Measurements from ENCODE around the gene SLC1A1. TPM values are rescaled to one million over a fixed set of nuclear protein-coding genes. Genes with fewer than 3 reads are reported as not detected.
"Not testable (repeated sequence)": the region's sequence is repeated elsewhere in the genome, so short reads cannot be mapped to it uniquely, and the experiment has no call there.

The SLC1A1 gene
- total RNA-seq, 1 experiment from 2014 or later, result not detected

GRCh38 chr9:4544714-4545113 is 54.4 kb downstream of the SLC1A1 start:
- H3K4me1 ChIP-seq, result not testable (repeated sequence)

GRCh38 chr9:4547016-4547415 is 56.7 kb downstream of the SLC1A1 start:
- H3K27ac ChIP-seq, result no peak overlapping the region
- 0 out of 2 replicates have a peak, but pooled peaks cover 3% of the 10 kb centered on the region for H3K4me1 ChIP-seq
- no peak overlapping the region for H3K4me3 ChIP-seq
- no peaks in the 10 kb centered on the region for H3K36me3 ChIP-seq
- H3K9me3 ChIP-seq (replicated peaks), result no peaks in the 10 kb centered on the region
- H3K27me3 ChIP-seq, result no peaks in the 10 kb centered on the region
- peak in 1 of 2 experiments; percentile 4 for DNase-seq

More at GRCh38 chr9:4544714-4545113, 54.4 kb downstream of the SLC1A1 start:
- not testable (repeated sequence) for DNase-seq; H3K4me3 ChIP-seq; H3K36me3 ChIP-seq; H3K27ac ChIP-seq; H3K9me3 ChIP-seq (replicated peaks); H3K27me3 ChIP-seq

GRCh38 chr9:4548811-4549725 is 58.8 kb downstream of the SLC1A1 start:
- peak in 1 of 2 experiments; percentile 12 for DNase-seq
- no peaks in the 10 kb centered on the region for H3K4me1 ChIP-seq
- no peaks in the 10 kb centered on the region for H3K9me3 ChIP-seq (replicated peaks)
- no peak overlapping the region for H3K27ac ChIP-seq
- no peaks in the 10 kb centered on the region for H3K27me3 ChIP-seq
- no peak overlapping the region for H3K4me3 ChIP-seq
- H3K36me3 ChIP-seq, result no peaks in the 10 kb centered on the region

GRCh38 chr9:4549751-4550295 is 59.6 kb downstream of the SLC1A1 start:
- H3K27me3 ChIP-seq, result no peaks in the 10 kb centered on the region
- H3K9me3 ChIP-seq (replicated peaks), result no peaks in the 10 kb centered on the region
- H3K4me1 ChIP-seq, result no peaks in the 10 kb centered on the region
- H3K36me3 ChIP-seq, result no peaks in the 10 kb centered on the region
- no peak overlapping the region for H3K27ac ChIP-seq
- no peak for DNase-seq
- no peak overlapping the region for H3K4me3 ChIP-seq

GRCh38 chr9:4550777-4551484 is 60.7 kb downstream of the SLC1A1 start:
- no peak overlapping the region for H3K27ac ChIP-seq
- no peak for DNase-seq
- no peaks in the 10 kb centered on the region for H3K4me1 ChIP-seq
- H3K27me3 ChIP-seq, result no peaks in the 10 kb centered on the region
- H3K9me3 ChIP-seq (replicated peaks), result no peaks in the 10 kb centered on the region
- no peaks in the 10 kb centered on the region for H3K36me3 ChIP-seq
- H3K4me3 ChIP-seq, result no peak overlapping the region

- Histone ChIP-seq H3K27ac (no peak overlapping the region), H3K4me3 (no peak overlapping the region), H3K36me3 (no peaks in the 10 kb centered on the region), H3K27me3 (no peaks in the 10 kb centered on the region), H3K4me1 (no peaks in the 10 kb centered on the region), H3K9me3 (replicated peaks) (no peaks in the 10 kb centered on the region)
- no peak for DNase-seq
Observed at GRCh38 chr9:4553951-4554381, 63.7 kb downstream of the SLC1A1 start.

GRCh38 chr9:4555236-4555635 is 65.0 kb downstream of the SLC1A1 start:
- no peak overlapping the region for H3K4me3 ChIP-seq
- no peaks in the 10 kb centered on the region for H3K9me3 ChIP-seq (replicated peaks)
- H3K4me1 ChIP-seq, result no peaks in the 10 kb centered on the region
- H3K27ac ChIP-seq, result no peak overlapping the region
- H3K27me3 ChIP-seq, result no peaks in the 10 kb centered on the region
- DNase-seq, result peak in 1 of 2 experiments; percentile 11
- no peaks in the 10 kb centered on the region for H3K36me3 ChIP-seq

- Histone ChIP-seq H3K4me1 (no peaks in the 10 kb centered on the region), H3K27me3 (no peaks in the 10 kb centered on the region), H3K36me3 (no peaks in the 10 kb centered on the region), H3K4me3 (no peak overlapping the region), H3K27ac (no peak overlapping the region), H3K9me3 (replicated peaks) (no peaks in the 10 kb centered on the region)
- no peak for DNase-seq
Observed at GRCh38 chr9:4558371-4558998, 68.2 kb downstream of the SLC1A1 start.

- H3K4me3 ChIP-seq, result no peak overlapping the region
- H3K9me3 ChIP-seq (replicated peaks), result no peaks in the 10 kb centered on the region
- H3K27me3 ChIP-seq, result no peaks in the 10 kb centered on the region
- no peak for DNase-seq
- no peaks in the 10 kb centered on the region for H3K4me1 ChIP-seq
- no peak overlapping the region for H3K27ac ChIP-seq
- H3K36me3 ChIP-seq, result no peaks in the 10 kb centered on the region
Observed at GRCh38 chr9:4559261-4560182, 69.3 kb downstream of the SLC1A1 start.

GRCh38 chr9:4563105-4563504 is 72.8 kb downstream of the SLC1A1 start:
- no peaks in the 10 kb centered on the region for H3K9me3 ChIP-seq (replicated peaks)
- DNase-seq, result no peak
- H3K36me3 ChIP-seq, result no peaks in the 10 kb centered on the region
- no peaks in the 10 kb centered on the region for H3K4me1 ChIP-seq
- H3K27ac ChIP-seq, result no peak overlapping the region
- H3K4me3 ChIP-seq, result no peak overlapping the region
- H3K27me3 ChIP-seq, result no peaks in the 10 kb centered on the region

GRCh38 chr9:4566806-4567205 is 76.5 kb downstream of the SLC1A1 start:
- Histone ChIP-seq H3K4me3 (no peak overlapping the region), H3K9me3 (replicated peaks) (no peaks in the 10 kb centered on the region), H3K36me3 (no peaks in the 10 kb centered on the region), H3K27ac (no peak overlapping the region), H3K4me1 (no peaks in the 10 kb centered on the region), H3K27me3 (no peaks in the 10 kb centered on the region)
- DNase-seq, result no peak

GRCh38 chr9:4567601-4568000 is 77.3 kb downstream of the SLC1A1 start:
- Histone ChIP-seq H3K4me3 (no peak overlapping the region), H3K9me3 (replicated peaks) (no peaks in the 10 kb centered on the region), H3K36me3 (no peaks in the 10 kb centered on the region), H3K27ac (no peak overlapping the region), H3K27me3 (no peaks in the 10 kb centered on the region), H3K4me1 (no peaks in the 10 kb centered on the region)
- no peak for DNase-seq

GRCh38 chr9:4569101-4569500 is 78.8 kb downstream of the SLC1A1 start:
- Histone ChIP-seq H3K9me3 (replicated peaks) (no peaks in the 10 kb centered on the region), H3K27me3 (no peaks in the 10 kb centered on the region), H3K36me3 (no peaks in the 10 kb centered on the region), H3K27ac (no peak overlapping the region), H3K4me3 (no peak overlapping the region), H3K4me1 (no peaks in the 10 kb centered on the region)
- DNase-seq, result no peak
